ENCODE results near the gene FXN.
"Not testable (repeated sequence)": the region's sequence is repeated elsewhere in the genome, so short reads cannot be mapped to it uniquely, and the experiment has no call there.

FXN gene

GRCh38 chr9:69103348-69103996, 67.9 kb downstream of the FXN start:
- DNase-seq (ENCODE audit: low read depth in 2 of 2): not testable (repeated sequence)

GRCh38 chr9:69104830-69105527, 69.4 kb downstream of the FXN start:
- no peak for DNase-seq (ENCODE audit: low read depth in 2 of 2)

GRCh38 chr9:69107771-69108170, 72.2 kb downstream of the FXN start:
- DNase-seq (ENCODE audit: low read depth in 2 of 2): no peak

- DNase-seq (ENCODE audit: low read depth in 2 of 2): not testable (repeated sequence)
These were observed 73.2 kb downstream of the FXN start for GRCh38 chr9:69108706-69109105.

GRCh38 chr9:69109152-69109551, 73.6 kb downstream of the FXN start:
- no peak for DNase-seq (ENCODE audit: low read depth in 2 of 2)

GRCh38 chr9:69112646-69113045, 77.1 kb downstream of the FXN start:
- not testable (repeated sequence) for DNase-seq (ENCODE audit: low read depth in 2 of 2)

GRCh38 chr9:69115621-69116020, 80.1 kb downstream of the FXN start:
- peak; percentile 69 to 74 for DNase-seq (ENCODE audit: low read depth in 2 of 2)

- no peak for DNase-seq (ENCODE audit: low read depth in 2 of 2)
These were observed 83.1 kb downstream of the FXN start for GRCh38 chr9:69118656-69119055.

GRCh38 chr9:69120380-69121154, 85.0 kb downstream of the FXN start:
- no peak for DNase-seq (ENCODE audit: low read depth in 2 of 2)

GRCh38 chr9:69121155-69122081, 85.9 kb downstream of the FXN start:
- DNase-seq (ENCODE audit: low read depth in 2 of 2): no peak

- DNase-seq (ENCODE audit: low read depth in 2 of 2): no peak
These were observed 86.6 kb downstream of the FXN start for GRCh38 chr9:69122082-69122548.

GRCh38 chr9:69122549-69123141, 87.1 kb downstream of the FXN start:
- DNase-seq (ENCODE audit: low read depth in 2 of 2): peak; percentile 61 to 67

GRCh38 chr9:69130456-69131441, 95.2 kb downstream of the FXN start:
- DNase-seq (ENCODE audit: low read depth in 2 of 2): peak; percentile 67 to 70

GRCh38 chr9:69131682-69132081, 96.1 kb downstream of the FXN start:
- DNase-seq (ENCODE audit: low read depth in 2 of 2): peak; percentile 95

- no peak for DNase-seq (ENCODE audit: low read depth in 2 of 2)
These were observed 96.8 kb downstream of the FXN start for GRCh38 chr9:69132361-69132760.

GRCh38 chr9:69134412-69134811, 98.9 kb downstream of the FXN start:
- no peak for DNase-seq (ENCODE audit: low read depth in 2 of 2)

- DNase-seq (ENCODE audit: low read depth in 2 of 2): no peak
These were observed 100.6 kb downstream of the FXN start for GRCh38 chr9:69136185-69136584.

GRCh38 chr9:69136779-69137178, 101.2 kb downstream of the FXN start:
- no peak for DNase-seq (ENCODE audit: low read depth in 2 of 2)

- DNase-seq (ENCODE audit: low read depth in 2 of 2): no peak
These were observed 101.8 kb downstream of the FXN start for GRCh38 chr9:69137311-69137710.

GRCh38 chr9:69139596-69139995, 104.0 kb downstream of the FXN start:
- no peak for DNase-seq (ENCODE audit: low read depth in 2 of 2)

Data from fibroblast of skin of left biceps (primary cell).